IPS-18a (cell line): Measurements from ENCODE around the gene ERCC4.

ENCODE experiments used
- H3K27ac ChIP-seq: one replicate; pipeline ENCODE4 v1.5.1; 2013; ENCODE audit warnings: low read length
- H3K27me3 ChIP-seq: one replicate; pipeline ENCODE4 v1.6.1; 2013; ENCODE audit warnings: mild to moderate bottlenecking, low read length; ENCODE audit not compliant: control insufficient read depth, insufficient read depth
- H3K36me3 ChIP-seq: one replicate; pipeline ENCODE4 v1.6.1; 2013; ENCODE audit warnings: low read depth, low read length; ENCODE audit not compliant: control insufficient read depth
- H3K4me1 ChIP-seq: one replicate; pipeline ENCODE4 v1.6.1; 2013; ENCODE audit warnings: low read depth, low read length; ENCODE audit not compliant: control insufficient read depth
- H3K4me3 ChIP-seq: one replicate; pipeline ENCODE4 v1.5.1; 2013; ENCODE audit warnings: low read length
- H3K9ac ChIP-seq: one replicate; pipeline ENCODE4 v1.6.1; 2013; ENCODE audit warnings: mild to moderate bottlenecking, low read length, moderate library complexity
- H3K9me3 ChIP-seq: one replicate; pipeline ENCODE4 v1.6.1; 2013; ENCODE audit warnings: low read depth, low read length; ENCODE audit not compliant: control insufficient read depth

ERCC4 gene

DNA sequence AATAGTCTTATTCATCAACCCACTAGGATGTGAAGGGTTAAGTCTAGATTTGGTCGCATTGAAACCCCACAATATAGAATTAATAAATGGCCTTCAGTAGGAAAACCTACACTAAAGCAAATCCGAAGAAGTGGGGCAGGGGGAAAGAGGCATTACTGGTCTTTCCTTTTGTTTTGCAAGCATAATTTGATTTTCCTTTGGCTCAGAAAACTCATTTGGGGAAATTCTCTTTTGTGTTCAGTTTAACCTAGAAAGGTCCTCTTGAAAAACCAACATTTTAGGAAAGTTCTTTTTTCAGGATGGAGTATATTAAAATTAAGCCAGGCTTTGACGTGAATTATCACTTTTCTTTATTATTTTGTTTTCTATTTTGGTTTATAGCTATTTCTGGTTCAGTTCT lies 31.7 kb downstream of the ERCC4 start:
- no peaks in the 10 kb centered on the region for H3K27me3 ChIP-seq
- no peak overlapping the region for H3K27ac ChIP-seq
- H3K36me3 ChIP-seq: peaks cover 15% of the 10 kb centered on the region
- no peak overlapping the region for H3K4me3 ChIP-seq
- H3K9ac ChIP-seq: no peak overlapping the region
- no peaks in the 10 kb centered on the region for H3K9me3 ChIP-seq
- no peaks in the 10 kb centered on the region for H3K4me1 ChIP-seq

DNA sequence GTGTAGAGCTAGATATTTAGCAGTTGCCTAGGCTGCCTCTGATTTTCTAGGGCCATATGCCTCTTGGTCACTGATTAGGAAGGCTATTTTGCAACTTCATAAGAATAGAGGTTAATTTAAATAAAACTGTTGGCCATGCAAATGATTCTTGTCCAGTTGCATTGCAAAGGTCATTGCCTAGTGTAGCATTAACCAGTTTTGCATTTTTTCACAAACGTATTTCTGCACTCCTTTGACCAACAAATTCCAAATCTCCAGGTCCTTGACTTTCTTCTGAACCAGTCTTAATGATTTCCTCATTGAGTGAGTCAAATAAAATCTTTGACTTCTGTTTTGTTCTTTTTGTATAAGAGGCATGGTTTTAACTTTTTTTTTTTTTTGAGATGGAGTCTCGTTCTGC lies 33.5 kb downstream of the ERCC4 start:
- Histone ChIP-seq H3K36me3 (peaks cover 7% of the 10 kb centered on the region), H3K27ac (no peak overlapping the region), H3K9ac (no peak overlapping the region), H3K4me3 (no peak overlapping the region), H3K9me3 (no peaks in the 10 kb centered on the region), H3K4me1 (peaks cover 10% of the 10 kb centered on the region), H3K27me3 (no peaks in the 10 kb centered on the region)

DNA sequence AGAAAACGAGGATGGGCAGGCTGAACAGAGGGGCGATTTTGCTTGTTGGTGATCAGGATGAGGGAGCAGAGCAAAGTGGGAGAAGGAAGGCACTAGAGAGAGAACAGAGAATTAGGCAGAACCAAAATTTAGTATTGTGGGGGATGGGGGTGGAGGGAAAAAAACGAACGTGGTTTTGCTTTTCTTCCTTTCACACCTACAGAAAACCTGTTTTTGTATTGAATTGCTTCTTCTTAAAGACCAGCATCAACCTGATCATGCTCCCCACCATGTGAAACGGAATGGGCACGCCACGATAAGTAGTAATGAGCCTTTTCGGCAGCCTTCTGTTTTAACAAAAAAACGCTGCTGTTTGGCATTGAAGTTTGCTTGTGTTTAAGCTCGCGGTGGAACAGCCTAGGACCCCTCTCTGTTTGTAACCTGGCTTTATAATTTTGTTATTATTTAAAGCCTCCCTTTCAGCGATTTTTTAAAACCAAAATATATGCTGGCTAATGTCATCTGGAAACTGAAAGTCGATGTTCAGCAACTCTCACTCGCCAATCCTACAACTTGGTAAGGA lies 36.8 kb downstream of the ERCC4 start:
- no peaks in the 10 kb centered on the region for H3K9me3 ChIP-seq
- no peak overlapping the region for H3K9ac ChIP-seq
- H3K27me3 ChIP-seq: no peaks in the 10 kb centered on the region
- H3K4me1 ChIP-seq: peaks cover 10% of the 10 kb centered on the region
- no peak overlapping the region for H3K27ac ChIP-seq
- no peak overlapping the region for H3K4me3 ChIP-seq
- H3K36me3 ChIP-seq: no peaks in the 10 kb centered on the region

DNA sequence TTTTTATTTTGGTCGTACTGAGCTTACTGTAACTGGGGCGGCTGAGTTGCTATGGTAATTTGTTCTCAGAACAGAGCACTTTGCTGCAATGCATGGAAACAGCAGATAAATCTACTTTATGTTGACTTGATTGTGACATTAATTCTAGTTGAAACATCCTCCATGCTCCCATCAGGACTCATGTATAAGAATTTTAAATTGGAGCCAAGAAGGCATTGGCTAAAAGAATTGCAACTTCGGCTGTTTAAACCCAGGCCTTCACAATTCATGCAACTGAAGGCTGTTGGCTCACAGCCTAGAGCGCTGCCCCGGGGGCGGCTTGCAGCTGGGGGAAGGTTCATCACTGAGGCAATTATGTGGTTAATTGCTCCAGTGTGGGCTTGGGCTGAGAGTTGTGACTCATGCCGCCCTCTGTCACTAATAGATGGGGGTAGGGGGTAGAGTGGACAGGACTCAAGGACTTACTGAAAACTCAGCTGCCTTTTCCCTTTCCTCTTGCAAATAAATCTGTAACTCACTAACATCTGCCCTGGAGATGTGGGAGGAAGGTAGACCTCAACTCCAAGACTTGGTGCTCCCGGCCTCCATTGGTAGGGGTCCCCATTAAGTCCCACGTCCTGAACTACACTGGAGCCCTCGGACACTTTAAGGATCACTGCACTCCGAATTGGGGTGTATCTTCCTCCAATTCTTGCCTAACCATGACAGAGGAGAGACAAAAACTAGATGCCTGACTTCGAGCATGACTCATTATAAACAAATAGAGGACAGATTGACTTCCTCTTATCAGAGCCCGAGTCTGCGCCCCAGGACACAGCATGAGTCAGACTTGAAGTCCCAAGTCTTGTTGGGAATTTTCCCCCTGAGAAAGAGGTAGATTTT lies 37.5 kb downstream of the ERCC4 start:
- H3K4me1 ChIP-seq: peaks cover 10% of the 10 kb centered on the region
- no peak overlapping the region for H3K4me3 ChIP-seq
- H3K27ac ChIP-seq: no peak overlapping the region
- no peaks in the 10 kb centered on the region for H3K36me3 ChIP-seq
- H3K9ac ChIP-seq: no peak overlapping the region
- no peaks in the 10 kb centered on the region for H3K27me3 ChIP-seq
- no peaks in the 10 kb centered on the region for H3K9me3 ChIP-seq

DNA sequence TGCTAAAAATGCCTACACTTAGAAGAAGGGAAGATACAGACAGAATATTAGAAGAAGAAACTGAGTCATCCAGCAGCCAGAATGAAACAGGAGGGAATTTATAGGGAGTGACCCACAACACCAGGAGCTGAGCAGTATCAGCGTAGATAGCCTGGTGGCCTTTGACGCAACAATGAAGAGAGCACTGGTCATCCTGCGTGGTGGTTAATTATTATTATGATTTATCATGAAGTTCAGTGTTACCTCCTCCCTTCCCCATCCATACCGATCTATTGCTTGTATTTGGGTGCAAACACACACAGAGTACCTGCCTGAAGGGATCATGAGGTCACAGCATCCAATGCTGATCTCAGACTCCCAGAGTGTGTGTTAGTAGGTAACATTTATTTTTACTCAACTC lies 38.5 kb downstream of the ERCC4 start:
- H3K27me3 ChIP-seq: no peaks in the 10 kb centered on the region
- no peaks in the 10 kb centered on the region for H3K9me3 ChIP-seq
- no peak overlapping the region for H3K27ac ChIP-seq
- H3K36me3 ChIP-seq: no peaks in the 10 kb centered on the region
- no peak overlapping the region for H3K4me3 ChIP-seq
- H3K9ac ChIP-seq: no peak overlapping the region
- H3K4me1 ChIP-seq: peaks cover 10% of the 10 kb centered on the region

DNA sequence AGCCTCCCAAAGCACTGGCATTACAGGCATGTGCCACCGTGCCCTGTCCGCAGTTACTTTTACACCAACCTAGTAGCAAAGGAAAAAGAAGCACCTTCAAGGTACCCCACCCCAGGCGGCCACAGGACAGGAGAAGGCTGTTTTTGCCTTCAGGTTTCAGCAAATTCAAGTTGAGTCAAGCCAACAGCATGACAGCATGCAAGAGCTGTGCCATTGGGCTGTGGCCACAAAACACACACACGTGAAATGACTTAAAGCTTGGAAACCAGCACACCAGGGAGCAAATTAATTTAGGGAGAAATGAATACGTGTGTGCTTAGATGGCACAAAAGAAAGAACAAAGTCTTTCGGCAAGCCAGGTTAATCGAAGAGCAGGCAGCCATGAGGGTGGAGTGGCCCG lies 39.7 kb downstream of the ERCC4 start:
- Histone ChIP-seq H3K9ac (no peak overlapping the region), H3K4me3 (no peak overlapping the region), H3K27ac (no peak overlapping the region), H3K9me3 (no peaks in the 10 kb centered on the region), H3K4me1 (peaks cover 10% of the 10 kb centered on the region), H3K36me3 (no peaks in the 10 kb centered on the region), H3K27me3 (no peaks in the 10 kb centered on the region)

DNA sequence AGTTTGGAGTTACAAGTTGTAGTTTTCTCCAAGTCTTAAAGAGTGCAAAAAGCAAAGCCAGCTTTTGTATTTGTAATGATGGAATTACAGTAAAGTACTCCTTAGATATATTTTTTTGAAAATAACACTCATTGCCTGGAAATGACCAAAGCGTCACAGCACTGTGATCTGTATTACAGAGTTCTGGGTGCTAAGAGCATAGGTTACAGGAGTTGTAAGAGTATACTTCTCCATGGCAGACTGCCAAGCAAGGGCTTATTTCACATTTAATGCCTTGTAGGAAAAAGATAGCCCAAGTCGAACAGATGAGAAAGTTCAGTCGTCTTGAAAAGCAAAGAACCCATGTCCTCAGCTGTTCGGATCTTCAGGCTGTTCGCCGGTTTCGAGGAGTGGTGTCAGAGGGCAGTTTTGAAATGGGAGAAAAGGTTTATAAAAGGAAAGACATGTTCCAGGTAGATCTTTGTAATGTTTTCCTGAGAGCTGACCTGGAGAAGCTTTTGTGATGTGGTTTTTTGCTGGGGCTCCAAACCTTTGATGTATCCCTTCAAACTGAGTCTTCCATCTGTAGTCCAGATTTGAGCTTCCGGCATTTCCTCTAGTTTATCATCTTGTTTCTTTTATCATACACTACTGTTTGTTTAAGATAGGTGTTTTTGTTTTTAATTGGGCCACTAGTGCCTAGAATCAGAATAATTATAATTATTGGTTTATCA lies 41.3 kb downstream of the ERCC4 start:
- Histone ChIP-seq H3K27ac (no peak overlapping the region), H3K4me1 (peaks cover 10% of the 10 kb centered on the region), H3K36me3 (no peaks in the 10 kb centered on the region), H3K9ac (no peak overlapping the region), H3K9me3 (no peaks in the 10 kb centered on the region), H3K4me3 (no peak overlapping the region), H3K27me3 (no peaks in the 10 kb centered on the region)

DNA sequence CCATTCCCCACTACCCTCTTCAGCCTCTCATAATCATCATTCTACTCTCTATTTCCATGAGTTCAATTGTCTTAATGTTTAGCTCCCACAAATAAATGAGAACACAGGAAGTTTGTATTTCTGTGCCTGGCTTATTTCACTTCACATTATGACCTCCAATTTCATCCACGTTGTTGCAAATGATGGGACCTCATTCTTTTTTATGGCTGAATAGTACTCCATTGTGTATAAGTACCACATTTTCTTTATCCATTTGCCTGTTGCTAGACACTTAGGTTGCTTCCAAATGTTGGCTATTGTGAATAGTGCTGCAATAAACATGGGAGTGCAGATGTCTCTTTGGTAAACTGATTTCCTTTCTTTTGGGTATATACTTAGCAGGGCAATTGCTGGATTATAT lies 42.3 kb downstream of the ERCC4 start:
- Histone ChIP-seq H3K4me1 (peaks cover 6% of the 10 kb centered on the region), H3K9me3 (no peaks in the 10 kb centered on the region), H3K27ac (no peak overlapping the region), H3K27me3 (no peaks in the 10 kb centered on the region), H3K9ac (no peak overlapping the region), H3K4me3 (no peak overlapping the region), H3K36me3 (no peaks in the 10 kb centered on the region)

DNA sequence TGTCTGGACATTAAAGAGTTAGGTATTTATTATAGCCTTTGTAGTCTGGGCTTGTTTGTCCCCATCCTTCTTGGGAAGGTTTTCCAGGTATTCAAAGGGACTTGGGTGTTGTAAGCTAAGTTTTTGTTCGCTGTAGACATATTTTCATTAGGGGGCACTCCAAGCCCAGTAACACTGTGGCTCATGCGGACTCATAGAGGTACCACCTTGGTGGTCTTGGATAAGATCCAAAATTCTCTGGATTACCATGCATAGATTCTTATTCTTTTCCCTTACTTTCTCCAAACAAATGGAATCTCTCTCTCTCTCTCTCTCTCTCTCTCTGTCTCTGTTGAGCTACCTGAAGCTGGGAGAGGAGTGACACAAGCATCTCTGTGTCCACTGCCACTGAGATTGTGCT lies 48.9 kb downstream of the ERCC4 start:
- H3K4me3 ChIP-seq: no peak overlapping the region
- H3K36me3 ChIP-seq: no peaks in the 10 kb centered on the region
- H3K9me3 ChIP-seq: no peaks in the 10 kb centered on the region
- no peak overlapping the region for H3K27ac ChIP-seq
- H3K27me3 ChIP-seq: no peaks in the 10 kb centered on the region
- no peak overlapping the region for H3K9ac ChIP-seq
- no peaks in the 10 kb centered on the region for H3K4me1 ChIP-seq

DNA sequence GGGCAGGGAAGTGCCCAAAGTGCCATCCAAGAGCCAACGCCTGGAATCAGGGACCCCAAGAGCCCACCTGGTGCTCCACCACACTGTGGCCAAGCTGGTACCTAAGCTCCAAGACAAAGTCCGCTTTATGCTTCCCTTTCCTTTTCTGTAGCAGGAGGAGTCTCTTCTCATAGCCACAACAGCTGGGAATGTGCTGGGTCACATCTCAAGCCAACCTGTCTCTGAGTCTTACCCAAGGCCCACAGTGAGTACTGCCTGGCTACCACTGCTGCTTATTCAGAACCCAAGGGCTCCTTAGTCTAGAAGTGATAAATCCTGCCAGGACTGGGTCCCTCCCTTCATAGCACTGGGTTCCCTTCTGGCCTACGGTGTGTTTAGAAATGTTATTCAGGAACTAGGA lies 49.8 kb downstream of the ERCC4 start:
- Histone ChIP-seq H3K27me3 (no peaks in the 10 kb centered on the region), H3K4me1 (no peaks in the 10 kb centered on the region), H3K9ac (no peak overlapping the region), H3K36me3 (no peaks in the 10 kb centered on the region), H3K27ac (no peak overlapping the region), H3K9me3 (no peaks in the 10 kb centered on the region), H3K4me3 (no peak overlapping the region)

DNA sequence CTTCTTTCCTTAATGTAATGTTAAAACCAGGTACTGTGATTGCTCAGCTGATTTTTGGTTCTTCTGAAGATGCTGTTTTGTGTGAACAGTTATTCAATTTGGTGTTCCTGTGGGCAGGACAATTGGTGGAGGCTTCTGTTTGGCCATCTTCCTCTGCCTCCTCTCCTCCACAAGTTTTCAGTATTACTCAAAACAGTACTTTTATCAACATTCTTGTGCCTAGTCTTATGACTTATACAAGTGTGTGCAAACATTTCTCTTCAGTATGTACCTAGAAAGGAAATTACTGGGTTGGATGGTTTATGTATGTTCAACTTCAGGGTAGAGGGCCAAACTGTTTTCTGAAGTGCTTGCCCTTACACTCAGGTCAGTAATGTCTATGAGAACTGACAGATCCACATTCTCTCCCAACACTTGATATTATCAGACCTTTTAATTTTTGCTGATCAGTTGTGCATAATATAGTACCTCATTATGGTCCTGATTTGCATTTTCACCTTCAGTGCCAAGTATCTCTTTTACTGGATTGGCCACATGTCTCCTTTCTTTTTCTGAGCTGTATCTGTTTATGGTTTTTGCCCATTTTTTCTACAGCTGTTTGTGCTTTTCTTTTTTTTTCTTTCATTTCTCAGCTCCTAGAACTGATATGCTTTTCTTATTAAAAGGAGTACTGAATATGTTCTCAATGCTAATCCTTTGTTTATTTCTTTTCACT lies 50.9 kb downstream of the ERCC4 start:
- Histone ChIP-seq H3K36me3 (no peaks in the 10 kb centered on the region), H3K4me3 (no peak overlapping the region), H3K4me1 (no peaks in the 10 kb centered on the region), H3K9ac (no peak overlapping the region), H3K27ac (no peak overlapping the region), H3K27me3 (no peaks in the 10 kb centered on the region), H3K9me3 (no peaks in the 10 kb centered on the region)
